HepG2 (cell line): Measurements from ENCODE around the gene HCRT. TPM values are rescaled to one million over a fixed set of nuclear protein-coding genes. Genes with fewer than 3 reads are reported as not detected.

Source experiments
- BORCS8-MEF2B ChIP-seq: sonication (generic); formaldehyde crosslinking; IDR thresholded peaks from 2 replicates; pipeline ENCODE4 v1.8.0; 2022; ENCODE audit warnings: mild to moderate bottlenecking, missing genetic modification reagents
- CAMTA2 ChIP-seq: sonication (generic); formaldehyde crosslinking; IDR thresholded peaks from 2 replicates; pipeline ENCODE4 v1.4.0; 2020; ENCODE audit warnings: mild to moderate bottlenecking, missing genetic modification reagents, borderline replicate concordance
- ELF3 ChIP-seq: IDR thresholded peaks from 2 replicates; pipeline ENCODE4 v1.6.1; 2016; ENCODE audit warnings: missing genetic modification reagents, missing compliant biosample characterization
- FOXC1 ChIP-seq: sonication (generic); formaldehyde crosslinking; IDR thresholded peaks from 2 replicates; pipeline ENCODE4 v1.8.0; 2022; ENCODE audit warnings: mild to moderate bottlenecking, missing genetic modification reagents, borderline replicate concordance
- KMT2B ChIP-seq: IDR thresholded peaks from 2 replicates; pipeline ENCODE4 v1.6.1; 2016; ENCODE audit warnings: missing genetic modification reagents, missing compliant biosample characterization
- SP1 ChIP-seq, 2 experiments: fragments of 450-650 bp in 1 of 2; sonication (generic) in 1 of 2; formaldehyde crosslinking in 1 of 2; IDR thresholded peaks; 2 replicates each; pipeline versions ENCODE4 v1.4.0 to v1.6.1; 2016 to 2020; ENCODE audit warnings: missing genetic modification reagents in 1 of 2
- SRF ChIP-seq: IDR thresholded peaks from 2 replicates; pipeline ENCODE4 v1.6.1; 2011; ENCODE audit warnings: mild to moderate bottlenecking, low read depth, low read length, moderate library complexity
- TAF15 ChIP-seq: fragments of 200-400 bp; formaldehyde crosslinking; IDR thresholded peaks from one replicate; pipeline ENCODE4 v1.6.1; 2018; ENCODE audit warnings: mild to moderate bottlenecking, low read depth, low read length; ENCODE audit not compliant: poor library complexity, severe bottlenecking
- ZNF10 ChIP-seq: sonication (generic); formaldehyde crosslinking; IDR thresholded peaks from 2 replicates; pipeline ENCODE4 v1.4.0; 2020; ENCODE audit warnings: mild to moderate bottlenecking, low read depth, missing genetic modification reagents, borderline replicate concordance
- ZNF292 ChIP-seq: sonication (generic); formaldehyde crosslinking; IDR thresholded peaks from 2 replicates; pipeline ENCODE4 v1.8.1; 2022; ENCODE audit warnings: mild to moderate bottlenecking, low read depth, missing genetic modification reagents, borderline replicate concordance
- ZNF501 ChIP-seq: sonication (generic); formaldehyde crosslinking; IDR thresholded peaks from 2 replicates; pipeline ENCODE4 v1.5.1; 2020; ENCODE audit warnings: mild to moderate bottlenecking, moderate library complexity, missing genetic modification reagents
- ZNF563 ChIP-seq: sonication (generic); formaldehyde crosslinking; IDR thresholded peaks from 2 replicates; pipeline ENCODE4 v1.8.0; 2022; ENCODE audit warnings: mild to moderate bottlenecking, moderate library complexity, missing genetic modification reagents
- ZNF749 ChIP-seq: sonication (generic); formaldehyde crosslinking; IDR thresholded peaks from 2 replicates; pipeline ENCODE4 v1.8.0; 2022; ENCODE audit warnings: mild to moderate bottlenecking, missing genetic modification reagents, moderate library complexity, borderline replicate concordance
- polyA plus RNA-seq, 8 experiments: library from polyadenylated mRNA; depleted of rRNA in 3 of 8; stranded (reverse) in 7 of 8; unstranded in 1 of 8; fragments of >200 nt; fragmentation: Illumina TruSeq in 4 of 8; extraction: Trizol in 4 of 8; gene quantifications; 2 replicates each; pipeline versions ENCODE4 v1.2.1 to v1.2.3, GENCODE V29; 2011 to 2016; ENCODE audit warnings: low read depth in 4 of 8, missing spikeins in 1 of 8, mixed read lengths in 1 of 8; ENCODE audit not compliant: insufficient read depth in 1 of 8
- total RNA-seq, 5 experiments: library from RNA; depleted of rRNA; stranded (reverse); fragments of >200 nt; fragmentation: Illumina TruSeq; extraction: Trizol; gene quantifications; 2 replicates each; pipeline ENCODE4 v1.2.3, GENCODE V29; 2016; ENCODE audit warnings: low read depth in 1 of 5
- TF ChIP-seq, protein P1 (sequence below): sonication (generic); formaldehyde crosslinking; IDR thresholded peaks from 2 replicates; pipeline ENCODE4 v1.4.0; 2020; ENCODE audit warnings: mild to moderate bottlenecking, missing genetic modification reagents
- TF ChIP-seq, protein P2 (sequence below): sonication (generic); formaldehyde crosslinking; IDR thresholded peaks from 2 replicates; pipeline ENCODE4 v1.8.0; 2022; ENCODE audit warnings: low read depth, missing genetic modification reagents
- TF ChIP-seq, protein P3 (sequence below): sonication (generic); formaldehyde crosslinking; IDR thresholded peaks from 2 replicates; pipeline ENCODE4 v1.5.0; 2020; ENCODE audit warnings: mild to moderate bottlenecking, missing genetic modification reagents

The HCRT gene
- total and polyA plus RNA-seq, 2 of the 13 experiments (the other 11 are each of a cell fraction or from before 2014, with no cell fraction given): not detected

- TF ChIP-seq, protein P1, sequence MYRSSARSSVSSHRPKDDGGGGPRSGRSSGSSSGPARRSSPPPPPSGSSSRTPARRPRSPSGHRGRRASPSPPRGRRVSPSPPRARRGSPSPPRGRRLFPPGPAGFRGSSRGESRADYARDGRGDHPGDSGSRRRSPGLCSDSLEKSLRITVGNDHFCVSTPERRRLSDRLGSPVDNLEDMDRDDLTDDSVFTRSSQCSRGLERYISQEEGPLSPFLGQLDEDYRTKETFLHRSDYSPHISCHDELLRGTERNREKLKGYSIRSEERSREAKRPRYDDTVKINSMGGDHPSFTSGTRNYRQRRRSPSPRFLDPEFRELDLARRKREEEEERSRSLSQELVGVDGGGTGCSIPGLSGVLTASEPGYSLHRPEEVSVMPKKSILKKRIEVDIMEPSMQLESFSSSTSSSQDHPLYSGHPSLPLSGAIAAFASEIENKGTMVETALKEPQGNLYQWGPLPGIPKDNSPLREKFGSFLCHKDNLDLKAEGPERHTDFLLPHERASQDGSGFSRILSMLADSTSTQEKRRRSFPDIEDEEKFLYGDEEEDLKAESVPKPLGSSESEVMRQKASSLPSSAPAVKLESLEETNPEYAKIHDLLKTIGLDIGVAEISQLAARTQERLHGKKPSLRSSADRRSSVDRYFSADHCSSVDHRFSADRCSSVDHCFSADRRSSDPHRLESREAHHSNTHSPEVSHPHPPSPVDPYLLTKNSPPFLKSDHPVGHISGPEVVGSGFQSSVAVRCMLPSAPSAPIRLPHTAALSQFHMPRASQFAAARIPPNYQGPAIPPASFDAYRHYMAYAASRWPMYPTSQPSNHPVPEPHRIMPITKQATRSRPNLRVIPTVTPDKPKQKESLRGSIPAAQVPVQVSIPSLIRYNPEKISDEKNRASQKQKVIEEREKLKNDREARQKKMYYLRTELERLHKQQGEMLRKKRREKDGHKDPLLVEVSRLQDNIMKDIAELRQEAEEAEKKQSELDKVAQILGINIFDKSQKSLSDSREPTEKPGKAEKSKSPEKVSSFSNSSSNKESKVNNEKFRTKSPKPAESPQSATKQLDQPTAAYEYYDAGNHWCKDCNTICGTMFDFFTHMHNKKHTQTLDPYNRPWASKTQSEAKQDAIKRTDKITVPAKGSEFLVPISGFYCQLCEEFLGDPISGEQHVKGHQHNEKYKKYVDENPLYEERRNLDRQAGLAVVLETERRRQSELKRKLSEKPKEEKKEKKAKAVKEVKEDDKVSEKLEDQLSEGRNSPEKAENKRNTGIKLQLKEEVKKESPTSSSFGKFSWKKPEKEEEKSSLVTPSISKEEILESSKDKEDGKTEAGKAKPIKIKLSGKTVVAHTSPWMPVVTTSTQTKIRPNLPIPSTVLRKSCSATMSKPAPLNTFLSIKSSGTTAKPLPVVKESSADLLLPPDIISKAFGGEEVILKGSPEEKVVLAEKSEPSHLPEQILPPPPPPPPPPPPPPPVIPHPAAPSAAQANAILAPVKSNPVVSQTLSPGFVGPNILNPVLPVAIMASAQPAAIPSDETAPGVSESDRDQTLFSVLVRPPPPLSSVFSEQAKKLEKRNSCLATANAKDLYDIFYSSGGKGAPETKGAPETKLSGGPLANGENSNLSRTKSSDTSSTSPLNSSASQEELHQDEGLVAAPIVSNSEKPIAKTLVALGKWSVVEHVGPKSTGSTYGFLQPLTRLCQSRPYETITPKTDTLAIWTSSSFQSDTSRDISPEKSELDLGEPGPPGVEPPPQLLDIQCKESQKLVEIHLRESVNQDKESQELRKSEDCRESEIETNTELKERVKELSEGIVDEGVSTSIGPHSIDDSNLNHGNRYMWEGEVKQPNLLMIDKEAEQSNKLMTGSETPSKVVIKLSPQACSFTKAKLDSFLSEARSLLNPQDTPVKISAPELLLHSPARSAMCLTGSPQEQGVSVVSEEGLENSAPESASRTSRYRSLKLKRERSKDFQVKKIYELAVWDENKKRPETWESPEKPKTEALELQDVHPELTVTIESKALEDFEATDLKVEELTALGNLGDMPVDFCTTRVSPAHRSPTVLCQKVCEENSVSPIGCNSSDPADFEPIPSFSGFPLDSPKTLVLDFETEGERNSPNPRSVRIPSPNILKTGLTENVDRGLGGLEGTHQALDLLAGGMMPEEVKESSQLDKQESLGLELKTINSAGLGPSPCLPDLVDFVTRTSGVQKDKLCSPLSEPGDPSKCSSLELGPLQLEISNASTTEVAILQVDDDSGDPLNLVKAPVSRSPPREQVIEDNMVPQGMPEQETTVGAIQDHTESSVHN (CRISPR knock-in tag): peak; percentile 40; the same call in 1 of the 2 replicates
- TF ChIP-seq ZNF10 (no peak), ZNF501 (peak; percentile 23; the same call in 1 of the 2 replicates), BORCS8-MEF2B (no peak), ELF3 (CRISPR knock-in tag) (peak; percentile 98), ZNF292 (CRISPR knock-in tag) (0 out of 2 replicates have a peak, but pooled peaks have one; percentile 68), FOXC1 (no peak), ZNF749 (CRISPR knock-in tag) (no peak), KMT2B (CRISPR knock-in tag) (no peak), SRF (no peak), CAMTA2 (CRISPR knock-in tag) (no peak), ZNF563 (no peak), SP1 (IDR thresholded peaks at IDR 0.05) (no peak), SP1 (CRISPR knock-in tag; IDR thresholded peaks at IDR 0.05) (no peak), TAF15 (no peak)
- TF ChIP-seq, protein P2, sequence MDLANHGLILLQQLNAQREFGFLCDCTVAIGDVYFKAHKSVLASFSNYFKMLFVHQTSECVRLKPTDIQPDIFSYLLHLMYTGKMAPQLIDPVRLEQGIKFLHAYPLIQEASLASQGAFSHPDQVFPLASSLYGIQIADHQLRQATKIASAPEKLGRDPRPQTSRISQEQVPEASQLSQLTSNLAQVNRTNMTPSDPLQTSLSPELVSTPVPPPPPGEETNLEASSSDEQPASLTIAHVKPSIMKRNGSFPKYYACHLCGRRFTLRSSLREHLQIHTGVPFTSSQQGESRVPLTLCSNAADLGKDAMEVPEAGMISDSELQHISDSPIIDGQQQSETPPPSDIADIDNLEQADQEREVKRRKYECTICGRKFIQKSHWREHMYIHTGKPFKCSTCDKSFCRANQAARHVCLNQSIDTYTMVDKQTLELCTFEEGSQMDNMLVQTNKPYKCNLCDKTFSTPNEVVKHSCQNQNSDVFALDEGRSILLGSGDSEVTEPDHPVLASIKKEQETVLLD (CRISPR knock-in tag): no peak
- TF ChIP-seq, protein P3, sequence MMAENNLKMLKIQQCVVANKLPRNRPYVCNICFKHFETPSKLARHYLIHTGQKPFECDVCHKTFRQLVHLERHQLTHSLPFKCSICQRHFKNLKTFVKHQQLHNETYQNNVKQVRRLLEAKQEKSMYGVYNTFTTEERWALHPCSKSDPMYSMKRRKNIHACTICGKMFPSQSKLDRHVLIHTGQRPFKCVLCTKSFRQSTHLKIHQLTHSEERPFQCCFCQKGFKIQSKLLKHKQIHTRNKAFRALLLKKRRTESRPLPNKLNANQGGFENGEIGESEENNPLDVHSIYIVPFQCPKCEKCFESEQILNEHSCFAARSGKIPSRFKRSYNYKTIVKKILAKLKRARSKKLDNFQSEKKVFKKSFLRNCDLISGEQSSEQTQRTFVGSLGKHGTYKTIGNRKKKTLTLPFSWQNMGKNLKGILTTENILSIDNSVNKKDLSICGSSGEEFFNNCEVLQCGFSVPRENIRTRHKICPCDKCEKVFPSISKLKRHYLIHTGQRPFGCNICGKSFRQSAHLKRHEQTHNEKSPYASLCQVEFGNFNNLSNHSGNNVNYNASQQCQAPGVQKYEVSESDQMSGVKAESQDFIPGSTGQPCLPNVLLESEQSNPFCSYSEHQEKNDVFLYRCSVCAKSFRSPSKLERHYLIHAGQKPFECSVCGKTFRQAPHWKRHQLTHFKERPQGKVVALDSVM (CRISPR knock-in tag): peak; percentile 51; the same call in 1 of the 2 replicates
Observed at GRCh38 chr17:42135664-42136653, 49.3 kb downstream of the HCRT start (continued).
